Measurements from ENCODE around the gene NCK2.

DNA sequence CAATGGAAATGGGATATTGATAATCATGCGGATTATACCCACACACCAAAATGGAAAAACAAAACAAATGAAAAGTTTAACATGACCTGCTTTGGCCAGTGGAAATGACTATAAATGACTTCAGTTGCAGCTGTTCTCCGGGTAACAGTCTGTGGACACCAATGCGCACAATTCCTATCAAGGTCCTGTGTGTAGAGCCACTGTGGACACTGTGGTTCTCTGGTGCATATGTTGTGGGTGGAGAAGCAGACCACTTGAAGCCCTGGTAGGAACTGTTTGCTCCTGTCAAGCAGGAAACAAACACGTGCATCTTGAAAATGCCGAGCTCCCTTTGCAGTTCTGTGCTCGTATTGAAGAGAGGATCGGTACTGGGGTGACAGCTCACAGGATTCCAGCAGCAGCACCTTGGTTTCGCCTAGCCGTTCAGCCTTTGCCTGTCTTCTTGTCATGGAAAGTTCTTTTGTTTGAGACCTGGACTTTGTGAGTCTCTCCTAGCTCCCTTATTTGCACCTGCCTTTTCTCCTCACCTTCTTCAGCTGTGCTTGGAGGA is 32.9 kb downstream of the NCK2 start:
- TF ChIP-seq POLR2AphosphoS5 (IDR thresholded peaks at IDR 0.05) (no peak), POLR2A (IDR thresholded peaks at IDR 0.05) (no peak)
- TF ChIP-seq, protein P1, sequence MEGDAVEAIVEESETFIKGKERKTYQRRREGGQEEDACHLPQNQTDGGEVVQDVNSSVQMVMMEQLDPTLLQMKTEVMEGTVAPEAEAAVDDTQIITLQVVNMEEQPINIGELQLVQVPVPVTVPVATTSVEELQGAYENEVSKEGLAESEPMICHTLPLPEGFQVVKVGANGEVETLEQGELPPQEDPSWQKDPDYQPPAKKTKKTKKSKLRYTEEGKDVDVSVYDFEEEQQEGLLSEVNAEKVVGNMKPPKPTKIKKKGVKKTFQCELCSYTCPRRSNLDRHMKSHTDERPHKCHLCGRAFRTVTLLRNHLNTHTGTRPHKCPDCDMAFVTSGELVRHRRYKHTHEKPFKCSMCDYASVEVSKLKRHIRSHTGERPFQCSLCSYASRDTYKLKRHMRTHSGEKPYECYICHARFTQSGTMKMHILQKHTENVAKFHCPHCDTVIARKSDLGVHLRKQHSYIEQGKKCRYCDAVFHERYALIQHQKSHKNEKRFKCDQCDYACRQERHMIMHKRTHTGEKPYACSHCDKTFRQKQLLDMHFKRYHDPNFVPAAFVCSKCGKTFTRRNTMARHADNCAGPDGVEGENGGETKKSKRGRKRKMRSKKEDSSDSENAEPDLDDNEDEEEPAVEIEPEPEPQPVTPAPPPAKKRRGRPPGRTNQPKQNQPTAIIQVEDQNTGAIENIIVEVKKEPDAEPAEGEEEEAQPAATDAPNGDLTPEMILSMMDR (IDR thresholded peaks at IDR 0.05), result no peak

Data from prostate gland (tissue), 2 donors.